Kidney (tissue), 14 donors: Measurements from ENCODE around the gene IRF2BP2. TPM values are rescaled to one million over a fixed set of nuclear protein-coding genes. Genes with fewer than 3 reads are reported as not detected.

ENCODE experiments used
- DNase-seq, 5 donors: peaks; one replicate each; pipeline ENCODE4 v3.0.0-alpha.2; 2013 to 2020
- FAIRE-seq: peaks from 2 replicates; lab custom pipeline; 2012; peaks lifted over from hg19 to GRCh38; lab: Jason Lieb, UNC
- H3K27ac ChIP-seq, 2 donors: one replicate each; pipeline ENCODE4 v1.7.0; 2013; ENCODE audit warnings: low read depth in 2 of 2, low read length in 2 of 2, inconsistent platforms in 1 of 2
- H3K27me3 ChIP-seq: one replicate; pipeline ENCODE4 v1.7.1; 2013; ENCODE audit warnings: low read length, inconsistent platforms; ENCODE audit not compliant: control insufficient read depth, insufficient read depth
- H3K36me3 ChIP-seq, 3 donors: one replicate each; pipeline versions ENCODE4 v1.7.0 to v1.7.1; 2013; ENCODE audit warnings: low read length in 3 of 3, control low read depth in 1 of 3, inconsistent platforms in 1 of 3; ENCODE audit not compliant: insufficient read depth in 3 of 3, control insufficient read depth in 2 of 3
- H3K4me1 ChIP-seq, 3 donors: one replicate each; pipeline versions ENCODE4 v1.7.0 to v1.7.1; 2013; ENCODE audit warnings: low read length in 3 of 3, inconsistent platforms in 1 of 3, low read depth in 1 of 3; ENCODE audit not compliant: control insufficient read depth in 2 of 3, insufficient read depth in 2 of 3
- H3K4me3 ChIP-seq, 3 donors: one replicate each; pipeline versions ENCODE4 v1.7.0 to v1.8.1; 2013; ENCODE audit warnings: low read length in 3 of 3, control low read depth in 1 of 3, inconsistent platforms in 1 of 3
- H3K9ac ChIP-seq, 3 donors: one replicate each; pipeline versions ENCODE4 v1.7.0 to v1.7.1; 2013; ENCODE audit warnings: low read length in 3 of 3, control low read depth in 1 of 3, inconsistent platforms in 1 of 3
- H3K9me3 ChIP-seq, 3 donors: one replicate each; pipeline versions ENCODE4 v1.7.0 to v1.7.1; 2013; ENCODE audit warnings: low read length in 3 of 3, control low read depth in 1 of 3, inconsistent platforms in 1 of 3; ENCODE audit not compliant: control insufficient read depth in 2 of 3, insufficient read depth in 1 of 3
- CTCF ChIP-seq: IDR thresholded peaks from 3 replicates; pipeline ENCODE4 v1.5.1; 2012; ENCODE audit warnings: mild to moderate bottlenecking, moderate library complexity, borderline replicate concordance; ENCODE audit not compliant: insufficient read depth; ENCODE audit errors: extremely low read depth
- intact Hi-C: fragments of 100-400 bp; cut with DNase I; formaldehyde crosslinking; loops from one replicate; pipeline ENCODE4 v1.11.1; 2022
- polyA plus RNA-seq: library from polyadenylated mRNA; stranded (reverse); fragments of 350-450 nt; fragmentation: Illumina TruSeq; extraction: RNeasy Lipid Tissue Mini Kit (QIAGEN cat#74804); gene quantifications from one replicate; pipeline ENCODE4 v1.2.3, GENCODE V29; 2014; ENCODE audit warnings: low read depth, low replicate concordance; ENCODE audit not compliant: insufficient read depth
- total RNA-seq: library from RNA; stranded (reverse); fragmentation: NEBNext Ultra II Directional; extraction: Animal tissue kit (Norgen Biotek cat#: 25700); gene quantifications from one replicate; pipeline ENCODE4 v1.2.1, GENCODE V29; 2021
- donor health status: control.
- donor health status: control.
- donor health status: control.
- donor health status: control.
- donor health status: control.
- donor health status: DM: yes; HTN: yes; CAD: no.
- donor health status: Normal renal cell carcinoma (clear cell type).

The IRF2BP2 gene
- total and polyA plus RNA-seq, 2 donors from 2014 or later: 53.8 to 130 TPM

GRCh38 chr1:234589854-234590620 lies 19.9 kb downstream of the IRF2BP2 start:
- Histone ChIP-seq H3K36me3 (no peaks in the 10 kb centered on the region), H3K4me3 (no peak overlapping the region), H3K9ac (no peak overlapping the region), H3K27ac (no peak overlapping the region), H3K4me1 (no peaks in the 10 kb centered on the region), H3K27me3 (no peaks in the 10 kb centered on the region), H3K9me3 (no peaks in the 10 kb centered on the region)
- FAIRE-seq: no peak
- TF ChIP-seq CTCF: no peak
- DNase-seq: no peak
- intact Hi-C loops: loop anchor here (10.0 kb wide), 1 partner anchor 95 kb away; no protein-coding TSS in a partner anchor

GRCh38 chr1:234589064-234589800 lies 20.7 kb downstream of the IRF2BP2 start:
- no peaks in the 10 kb centered on the region for H3K9me3 ChIP-seq
- no peak overlapping the region for H3K27ac ChIP-seq
- H3K9ac ChIP-seq: no peak overlapping the region
- no peaks in the 10 kb centered on the region for H3K36me3 ChIP-seq
- TF ChIP-seq CTCF: no peak
- H3K4me1 ChIP-seq: no peaks in the 10 kb centered on the region
- FAIRE-seq (no peak), DNase-seq (no peak)
- H3K4me3 ChIP-seq: no peak overlapping the region
- no peaks in the 10 kb centered on the region for H3K27me3 ChIP-seq
- intact Hi-C loops: no loop called here

GRCh38 chr1:234588386-234588785 lies 21.6 kb downstream of the IRF2BP2 start:
- no peak overlapping the region for H3K9ac ChIP-seq
- intact Hi-C loops: no loop called here
- no peak overlapping the region for H3K4me3 ChIP-seq
- no peaks in the 10 kb centered on the region for H3K36me3 ChIP-seq
- no peak for DNase-seq
- TF ChIP-seq CTCF: no peak
- no peaks in the 10 kb centered on the region for H3K4me1 ChIP-seq
- H3K9me3 ChIP-seq: no peaks in the 10 kb centered on the region
- no peak for FAIRE-seq
- H3K27ac ChIP-seq: no peak overlapping the region
- H3K27me3 ChIP-seq: no peaks in the 10 kb centered on the region
